Lower lobe of right lung (tissue), 2 donors: ENCODE measurements around the gene TMEM178B. TPM values are rescaled to one million over a fixed set of nuclear protein-coding genes. Genes with fewer than 3 reads are reported as not detected.

Experiments
- ATAC-seq, 2 donors: fragments of 200-7000 bp; cut with Tn5 transposase; one replicate each; pipeline ENCODE4 v1.9.1; 2020 to 2022; ENCODE audit warnings: mild to moderate bottlenecking in 2 of 2, moderate library complexity in 2 of 2
- DNase-seq: peaks from one replicate; pipeline ENCODE4 v3.0.0-alpha.2; 2020
- H3K27ac ChIP-seq: fragments of 200-600 bp; one replicate; pipeline ENCODE4 v1.8.0; 2022
- H3K27me3 ChIP-seq: fragments of 200-600 bp; one replicate; pipeline ENCODE4 v1.8.0; 2022; ENCODE audit warnings: low read depth
- H3K36me3 ChIP-seq: fragments of 200-600 bp; one replicate; pipeline ENCODE4 v1.8.0; 2022; ENCODE audit warnings: mild to moderate bottlenecking
- H3K4me1 ChIP-seq: fragments of 200-600 bp; one replicate; pipeline ENCODE4 v1.8.0; 2022
- H3K4me3 ChIP-seq: fragments of 200-600 bp; one replicate; pipeline ENCODE4 v1.8.0; 2022; ENCODE audit warnings: mild to moderate bottlenecking
- H3K9me3 ChIP-seq: fragments of 200-600 bp; one replicate; pipeline ENCODE4 v1.8.0; 2022
- intact Hi-C: fragments of 100-400 bp; cut with DNase I; formaldehyde crosslinking; loops from one replicate; pipeline ENCODE4 v1.11.0; 2022
- total RNA-seq: library from RNA; stranded (reverse); fragmentation: NEBNext Ultra II Directional; extraction: Animal tissue kit (Norgen Biotek cat#: 25700); gene quantifications from one replicate; pipeline ENCODE4 v1.2.1, GENCODE V29; 2021
- TF ChIP-seq, protein P1 (sequence below): fragments of 200-600 bp; IDR thresholded peaks from one replicate; pipeline ENCODE4 v1.8.0; 2022; ENCODE audit warnings: antibody characterized with exemption, mild to moderate bottlenecking
- donor health status: DM: no; HTN: yes; CAD: no; lungs with severe emphysema.

Gene TMEM178B
- total RNA-seq, 1 donor from 2014 or later = 0.18 TPM

GRCh38 chr7:141221007-141221612 is 147.2 kb downstream of the TMEM178B start:
- no peak overlapping the region for H3K4me3 ChIP-seq
- no peaks in the 10 kb centered on the region for H3K27me3 ChIP-seq
- ATAC-seq = no peak
- H3K36me3 ChIP-seq = no peaks in the 10 kb centered on the region
- H3K4me1 ChIP-seq = no peaks in the 10 kb centered on the region
- H3K9me3 ChIP-seq = no peaks in the 10 kb centered on the region
- intact Hi-C loops = no loop called here
- TF ChIP-seq, protein P1, sequence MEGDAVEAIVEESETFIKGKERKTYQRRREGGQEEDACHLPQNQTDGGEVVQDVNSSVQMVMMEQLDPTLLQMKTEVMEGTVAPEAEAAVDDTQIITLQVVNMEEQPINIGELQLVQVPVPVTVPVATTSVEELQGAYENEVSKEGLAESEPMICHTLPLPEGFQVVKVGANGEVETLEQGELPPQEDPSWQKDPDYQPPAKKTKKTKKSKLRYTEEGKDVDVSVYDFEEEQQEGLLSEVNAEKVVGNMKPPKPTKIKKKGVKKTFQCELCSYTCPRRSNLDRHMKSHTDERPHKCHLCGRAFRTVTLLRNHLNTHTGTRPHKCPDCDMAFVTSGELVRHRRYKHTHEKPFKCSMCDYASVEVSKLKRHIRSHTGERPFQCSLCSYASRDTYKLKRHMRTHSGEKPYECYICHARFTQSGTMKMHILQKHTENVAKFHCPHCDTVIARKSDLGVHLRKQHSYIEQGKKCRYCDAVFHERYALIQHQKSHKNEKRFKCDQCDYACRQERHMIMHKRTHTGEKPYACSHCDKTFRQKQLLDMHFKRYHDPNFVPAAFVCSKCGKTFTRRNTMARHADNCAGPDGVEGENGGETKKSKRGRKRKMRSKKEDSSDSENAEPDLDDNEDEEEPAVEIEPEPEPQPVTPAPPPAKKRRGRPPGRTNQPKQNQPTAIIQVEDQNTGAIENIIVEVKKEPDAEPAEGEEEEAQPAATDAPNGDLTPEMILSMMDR = no peak
- no peak overlapping the region for H3K27ac ChIP-seq
- no peak for DNase-seq

- intact Hi-C loops = no loop called here
Measured at GRCh38 chr7:141225916-141226618, 152.2 kb downstream of the TMEM178B start.

DNA sequence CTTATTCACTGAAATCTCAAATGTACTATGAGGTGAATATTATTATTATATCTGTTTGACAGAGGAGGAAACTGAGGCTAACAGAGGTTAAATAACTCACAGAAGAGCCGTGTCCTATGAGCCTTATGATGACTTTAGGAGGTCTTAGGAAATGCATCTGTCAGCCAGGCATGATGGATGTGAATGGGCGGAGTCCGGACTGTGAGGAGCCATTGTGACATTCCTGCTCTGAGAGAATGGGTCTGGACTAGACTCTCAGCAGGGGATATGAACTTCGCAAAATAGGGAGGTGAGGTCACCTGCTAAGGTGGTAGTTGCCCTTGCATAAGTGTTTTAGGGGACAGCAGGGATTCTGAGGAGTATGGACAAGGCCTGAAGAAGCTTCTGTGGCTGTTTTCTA is 153.6 kb downstream of the TMEM178B start:
- intact Hi-C loops = no loop called here
- no peaks in the 10 kb centered on the region for H3K4me1 ChIP-seq
- no peaks in the 10 kb centered on the region for H3K27me3 ChIP-seq
- TF ChIP-seq, protein P1 = no peak
- H3K4me3 ChIP-seq = no peak overlapping the region
- H3K36me3 ChIP-seq = no peaks in the 10 kb centered on the region
- no peaks in the 10 kb centered on the region for H3K9me3 ChIP-seq
- no peak for DNase-seq
- H3K27ac ChIP-seq = no peak overlapping the region
- ATAC-seq = no peak

More at GRCh38 chr7:141225916-141226618, 152.2 kb downstream of the TMEM178B start:
- ATAC-seq (no peak), DNase-seq (no peak)
- no peak overlapping the region for H3K27ac ChIP-seq
- no peaks in the 10 kb centered on the region for H3K9me3 ChIP-seq
- TF ChIP-seq, protein P1 = no peak
- no peaks in the 10 kb centered on the region for H3K36me3 ChIP-seq
- H3K27me3 ChIP-seq = no peaks in the 10 kb centered on the region
- no peaks in the 10 kb centered on the region for H3K4me1 ChIP-seq
- no peak overlapping the region for H3K4me3 ChIP-seq

DNA sequence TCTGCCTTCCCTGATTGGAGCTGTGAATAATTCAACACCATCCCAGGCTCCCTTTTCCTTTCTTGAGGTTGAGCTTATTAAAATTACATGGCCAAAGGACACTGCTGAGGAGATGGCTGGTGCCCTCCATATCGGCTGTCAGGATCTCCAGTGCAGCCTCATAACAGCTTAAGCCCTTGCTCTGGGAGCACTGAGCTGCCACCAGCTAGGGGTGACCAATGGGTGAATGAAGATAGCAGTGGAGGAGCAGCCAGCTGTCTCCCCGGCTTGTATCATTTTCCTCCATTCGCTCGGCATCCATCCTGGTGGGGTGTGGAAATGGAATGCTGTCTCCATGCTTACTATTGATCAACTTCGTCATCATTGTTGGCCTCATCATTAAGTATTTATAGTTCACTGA is 154.6 kb downstream of the TMEM178B start:
- ATAC-seq (no peak), DNase-seq (no peak)
- Histone ChIP-seq H3K27ac (no peak overlapping the region), H3K4me3 (no peak overlapping the region), H3K27me3 (no peaks in the 10 kb centered on the region), H3K9me3 (no peaks in the 10 kb centered on the region), H3K4me1 (no peaks in the 10 kb centered on the region), H3K36me3 (no peaks in the 10 kb centered on the region)
- TF ChIP-seq, protein P1 = no peak
- intact Hi-C loops = no loop called here

DNA sequence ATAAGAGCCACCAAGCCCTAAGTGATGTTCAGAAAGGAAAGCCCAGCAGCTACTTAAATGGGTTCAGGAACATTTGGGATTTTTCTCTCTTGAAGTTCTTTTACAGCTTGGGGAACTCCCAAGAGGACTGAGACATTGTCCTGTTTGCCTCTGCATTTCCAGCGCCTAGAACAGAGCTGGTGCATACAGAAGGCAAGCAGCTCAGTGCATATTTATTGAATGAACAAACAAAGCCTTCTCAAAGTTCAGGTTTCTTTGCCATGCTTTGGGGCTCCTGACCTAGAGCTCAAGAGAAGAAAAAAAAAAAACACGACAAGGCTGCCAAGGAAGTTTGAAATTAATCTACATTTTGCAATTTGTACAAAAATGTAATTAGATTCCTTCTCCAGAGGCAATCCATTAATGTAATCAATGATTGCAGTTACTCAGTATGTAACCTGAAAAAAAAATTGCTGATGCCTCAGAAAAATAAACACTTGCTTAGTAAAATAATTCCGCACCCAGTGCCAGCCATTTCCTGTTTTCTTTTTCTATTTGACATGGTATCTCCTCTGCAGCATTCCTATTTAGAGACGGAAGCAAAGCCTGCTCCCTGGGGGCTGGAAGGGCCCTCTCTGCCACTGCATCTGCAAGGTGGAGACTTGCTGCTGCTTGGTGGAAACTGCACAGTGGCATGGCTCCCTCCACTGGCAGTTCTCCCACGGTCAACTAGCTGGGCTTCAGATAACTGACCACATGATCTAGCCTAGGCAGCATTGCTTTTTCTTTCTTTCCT is 157.3 kb downstream of the TMEM178B start:
- intact Hi-C loops = no loop called here
- no peak overlapping the region for H3K27ac ChIP-seq
- H3K27me3 ChIP-seq = no peaks in the 10 kb centered on the region
- TF ChIP-seq, protein P1 = no peak
- no peak overlapping the region for H3K4me3 ChIP-seq
- DNase-seq (no peak), ATAC-seq (no peak)
- H3K36me3 ChIP-seq = no peaks in the 10 kb centered on the region
- no peaks in the 10 kb centered on the region for H3K9me3 ChIP-seq
- H3K4me1 ChIP-seq = no peaks in the 10 kb centered on the region
